Measurements from ENCODE around the gene NF1.
A peak's percentile ranks its signal among the peaks of the same experiment; 100 is the strongest.
"Not testable (repeated sequence)": the region's sequence is repeated elsewhere in the genome, so short reads cannot be mapped to it uniquely, and the experiment has no call there.

Gene NF1

DNA sequence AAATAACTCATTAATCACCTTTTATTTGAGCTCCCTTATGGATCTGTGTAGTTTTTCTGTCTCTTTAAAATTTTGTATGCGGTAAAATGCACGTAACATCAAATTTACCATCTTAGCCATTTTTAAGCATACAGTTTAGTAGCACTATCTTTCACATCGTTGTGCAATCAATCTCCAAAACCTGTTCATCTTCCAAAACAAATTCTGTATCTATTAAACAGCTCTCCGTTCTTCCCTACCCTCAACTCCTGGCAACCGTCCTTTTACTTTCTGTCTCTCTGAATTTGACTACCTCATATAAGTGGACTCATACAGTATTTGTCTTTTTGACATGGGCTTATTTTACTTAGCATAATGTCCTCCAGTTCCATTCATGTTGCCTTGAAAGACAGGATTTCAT lies 100.5 kb downstream of the NF1 start:
- no peak for DNase-seq

GRCh38 chr17:31198026-31198425 lies 103.2 kb downstream of the NF1 start:
- DNase-seq, result no peak

GRCh38 chr17:31198666-31199065 lies 103.9 kb downstream of the NF1 start:
- DNase-seq, result not testable (repeated sequence)

DNA sequence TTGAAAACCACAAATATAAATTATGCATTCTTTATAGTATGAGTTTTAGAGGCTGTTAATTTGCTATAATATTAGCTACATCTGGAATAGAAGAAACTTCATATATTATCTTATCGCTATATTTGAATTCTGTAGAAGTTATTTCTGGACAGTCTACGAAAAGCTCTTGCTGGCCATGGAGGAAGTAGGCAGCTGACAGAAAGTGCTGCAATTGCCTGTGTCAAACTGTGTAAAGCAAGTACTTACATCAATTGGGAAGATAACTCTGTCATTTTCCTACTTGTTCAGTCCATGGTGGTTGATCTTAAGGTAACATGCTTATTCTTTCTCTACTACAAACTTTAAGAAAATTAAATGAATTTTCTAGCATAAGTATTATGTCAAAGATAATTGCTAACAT lies 105.5 kb downstream of the NF1 start:
- peak; percentile 6 for DNase-seq

- DNase-seq, result no peak
Observed at GRCh38 chr17:31202968-31203367, 108.2 kb downstream of the NF1 start.

DNA sequence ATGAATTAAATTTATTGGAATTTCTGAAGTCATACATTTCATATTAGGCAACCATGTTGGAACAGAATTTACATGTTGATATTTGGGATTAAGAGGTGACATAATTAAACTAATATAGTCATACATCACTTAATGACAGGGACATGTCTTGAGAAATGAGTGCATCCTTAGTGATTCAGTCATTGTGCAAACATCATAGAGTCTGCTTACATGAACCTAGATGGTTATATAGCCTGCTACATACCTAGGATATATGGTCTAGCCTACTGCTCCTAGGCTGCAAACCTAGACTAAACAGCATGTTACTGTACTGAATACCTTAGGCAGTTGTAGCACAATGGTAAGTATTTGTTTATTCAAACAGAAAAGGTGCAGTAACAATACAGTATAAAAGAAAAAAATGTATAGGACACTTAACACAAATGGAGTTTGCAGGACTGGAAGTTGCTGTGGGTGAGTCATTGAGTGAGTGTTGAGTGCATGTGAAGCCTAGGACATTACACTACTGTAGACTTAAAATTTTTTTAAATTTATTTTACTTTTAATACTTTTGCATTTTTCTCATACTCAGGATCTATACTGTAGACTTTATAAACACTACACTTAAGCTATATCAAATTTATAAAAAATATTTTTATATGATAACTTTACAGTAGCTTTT lies 116.7 kb downstream of the NF1 start:
- no peak for DNase-seq

- peak; percentile 81 for DNase-seq
Observed at GRCh38 chr17:31216031-31216751, 121.4 kb downstream of the NF1 start.

- DNase-seq, result peak; percentile 26
Observed at GRCh38 chr17:31224366-31224765, 129.6 kb downstream of the NF1 start.

GRCh38 chr17:31225831-31226230 lies 131.1 kb downstream of the NF1 start:
- DNase-seq, result peak; percentile 68

GRCh38 chr17:31226373-31226772 lies 131.6 kb downstream of the NF1 start:
- peak; percentile 43 for DNase-seq

GRCh38 chr17:31226950-31227349 lies 132.2 kb downstream of the NF1 start:
- DNase-seq, result peak; percentile 69

DNA sequence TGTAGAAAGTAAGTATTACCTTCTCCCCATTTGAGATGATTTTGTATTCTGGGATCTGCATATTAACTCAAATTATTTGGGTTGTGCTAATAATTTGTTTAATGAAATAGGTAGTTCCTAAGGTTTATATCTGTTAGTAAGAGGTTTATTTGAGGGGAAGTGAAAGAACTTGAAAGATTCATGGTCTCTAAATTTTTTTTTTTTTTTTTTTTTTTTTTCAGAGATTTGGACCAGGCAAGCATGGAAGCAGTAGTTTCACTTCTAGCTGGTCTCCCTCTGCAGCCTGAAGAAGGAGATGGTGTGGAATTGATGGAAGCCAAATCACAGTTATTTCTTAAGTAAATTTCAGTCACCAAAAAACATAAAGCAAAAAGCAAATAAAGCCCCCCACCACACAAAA lies 137.1 kb downstream of the NF1 start:
- no peak for DNase-seq

- no peak for DNase-seq
Observed at GRCh38 chr17:31235110-31235509, 140.3 kb downstream of the NF1 start.

DNA sequence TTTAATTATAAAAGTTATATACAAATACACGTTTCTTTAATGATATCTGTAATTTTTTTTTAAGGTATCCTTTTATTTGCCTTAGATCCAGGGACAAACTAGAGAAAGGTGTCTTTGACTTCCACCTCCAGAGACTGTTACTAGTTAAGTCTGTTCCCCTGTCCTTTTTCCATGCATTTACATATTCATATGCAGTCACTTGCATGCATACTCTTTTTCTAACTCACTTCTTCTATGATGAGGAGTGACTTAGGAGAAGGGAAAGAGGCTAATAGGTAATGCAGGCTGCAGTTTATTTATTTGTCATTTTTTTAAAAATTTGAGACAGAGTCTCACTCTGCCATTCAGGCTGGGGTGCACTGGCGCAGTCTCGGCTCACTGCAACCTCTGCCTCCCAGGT lies 141.4 kb downstream of the NF1 start:
- no peak for DNase-seq

GRCh38 chr17:31236712-31237111 lies 141.9 kb downstream of the NF1 start:
- DNase-seq, result no peak

DNA sequence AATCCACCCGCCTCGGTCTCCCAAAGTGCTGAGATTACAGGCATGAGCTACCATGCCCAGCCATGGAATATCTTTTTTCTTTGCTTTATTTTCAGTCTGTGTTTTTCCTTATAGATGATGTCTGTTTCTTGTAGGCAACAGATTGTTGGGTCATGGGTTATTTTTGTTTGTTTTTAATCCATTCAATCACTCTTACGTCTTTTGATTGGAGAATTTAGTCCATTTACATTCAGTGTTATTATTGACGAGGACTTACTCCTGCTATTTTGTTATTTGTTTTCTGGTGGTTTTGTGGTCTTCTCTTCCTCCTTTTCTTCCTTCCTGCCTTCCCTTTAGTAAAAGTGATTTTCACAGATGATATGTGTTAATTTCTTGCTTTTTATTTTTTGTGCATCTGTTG lies 146.3 kb downstream of the NF1 start:
- DNase-seq, result no peak

GRCh38 chr17:31248986-31249834 lies 154.4 kb downstream of the NF1 start:
- no peak for DNase-seq

GRCh38 chr17:31249835-31250141 lies 155.0 kb downstream of the NF1 start:
- no peak for DNase-seq

GRCh38 chr17:31250229-31250628 lies 155.5 kb downstream of the NF1 start:
- no peak for DNase-seq

- DNase-seq, result no peak
Observed at GRCh38 chr17:31251105-31251969, 156.6 kb downstream of the NF1 start.

GRCh38 chr17:31251970-31252328 lies 157.2 kb downstream of the NF1 start:
- DNase-seq, result no peak

DNA sequence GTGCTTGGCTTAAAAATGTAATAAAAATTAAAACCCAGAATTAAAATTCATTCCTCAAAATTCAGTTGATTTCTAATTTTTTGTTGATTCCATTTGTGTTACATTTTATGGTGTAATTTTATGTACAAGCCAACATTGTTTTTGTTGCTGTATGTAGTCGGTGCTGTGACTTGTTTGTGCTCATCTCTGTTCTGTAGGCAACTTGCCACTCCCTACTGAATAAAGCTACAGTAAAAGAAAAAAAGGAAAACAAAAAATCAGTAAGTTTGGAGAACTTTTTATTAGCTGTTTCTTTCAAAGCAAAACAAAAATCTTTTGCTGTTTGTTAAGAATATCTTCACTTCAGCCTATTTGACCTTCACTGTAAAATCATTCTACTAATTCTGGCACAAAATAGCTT lies 158.0 kb downstream of the NF1 start:
- no peak for DNase-seq

GRCh38 chr17:31254654-31255053 lies 159.9 kb downstream of the NF1 start:
- DNase-seq, result no peak
